Panc1 (cell line): ENCODE results near the gene PRKAG2. TPM values are rescaled to one million over a fixed set of nuclear protein-coding genes. Genes with fewer than 3 reads are reported as not detected.

Experiments used
- ATAC-seq: fragments of 200-7000 bp; cut with Tn5 transposase; 2 replicates; pipeline ENCODE4 v1.9.1; 2020; ENCODE audit warnings: mild to moderate bottlenecking, moderate library complexity
- BruUV-seq: library from RNA; stranded (reverse); fragments of 400-500 nt; replicated peaks from 2 replicates; lab custom pipeline; 2021; lab: Mats Ljungman, UMichigan
- CTCF ChIA-PET: fragments of 300-600 bp; sonication (Branson Sonifier 250); formaldehyde crosslinking; loops from one replicate; lab custom pipeline; 2022; ENCODE audit warnings: antibody characterized with exemption; lab: Charles Lee
- POLR2A ChIA-PET: fragments of 300-600 bp; sonication (Branson Sonifier 250); formaldehyde crosslinking; loops from one replicate; lab custom pipeline; 2022; ENCODE audit warnings: antibody characterized with exemption; lab: Charles Lee
- DNase-seq: peaks from one replicate; pipeline ENCODE4 v3.0.0-alpha.2; 2010; ENCODE audit warnings: low read depth, low spot score
- H3K27ac ChIP-seq: 2 replicates; pipeline ENCODE4 v1.5.1; 2011; ENCODE audit warnings: mild to moderate bottlenecking, low read length, inconsistent platforms
- H3K27me3 ChIP-seq: fragments of 200-500 bp; sonication (Bioruptor generic); 2 replicates; pipeline ENCODE4 v1.6.0; 2014; ENCODE audit warnings: low read length, inconsistent platforms; ENCODE audit not compliant: control insufficient read depth, insufficient read depth
- H3K36me3 ChIP-seq: fragments of 200-500 bp; sonication (Bioruptor generic); 2 replicates; pipeline ENCODE4 v1.5.1; 2014; ENCODE audit warnings: inconsistent platforms, mild to moderate bottlenecking, low read length, moderate library complexity; ENCODE audit not compliant: control insufficient read depth, insufficient read depth
- H3K4me1 ChIP-seq: 2 replicates; pipeline ENCODE4 v1.5.1; 2011; ENCODE audit warnings: inconsistent platforms, mild to moderate bottlenecking, low read length, moderate library complexity; ENCODE audit not compliant: control insufficient read depth, insufficient read depth
- H3K4me3 ChIP-seq, 2 experiments: 2 replicates each; pipeline ENCODE4 v1.5.1; 2011 to 2012; ENCODE audit warnings: low read depth in 2 of 2, low read length in 2 of 2, mild to moderate bottlenecking in 2 of 2, inconsistent platforms in 1 of 2, moderate library complexity in 1 of 2
- H3K9me3 ChIP-seq: fragments of 200-500 bp; sonication (Bioruptor generic); 2 replicates; pipeline ENCODE4 v1.5.1; 2014; ENCODE audit warnings: low read depth, mild to moderate bottlenecking, inconsistent platforms, low read length, moderate library complexity; ENCODE audit not compliant: control insufficient read depth, insufficient read depth
- CTCF ChIP-seq: fragments of 450-650 bp; IDR thresholded peaks from 2 replicates; pipeline ENCODE4 v1.5.1; 2017; ENCODE audit warnings: mild to moderate bottlenecking
- POLR2AphosphoS5 ChIP-seq: IDR thresholded peaks from 2 replicates; pipeline ENCODE4 v1.6.1; 2012; ENCODE audit warnings: mild to moderate bottlenecking, low read depth, low read length, moderate library complexity
- REST ChIP-seq, 2 experiments: IDR thresholded peaks; 2 replicates each; pipeline ENCODE4 v1.6.1; 2011 to 2012; ENCODE audit warnings: low read depth in 2 of 2, control low read depth in 1 of 2, low read length in 1 of 2, mild to moderate bottlenecking in 1 of 2, moderate library complexity in 1 of 2; ENCODE audit not compliant: insufficient read depth in 1 of 2
- SIN3A ChIP-seq: IDR thresholded peaks from 2 replicates; pipeline ENCODE4 v1.6.1; 2012; ENCODE audit warnings: low read depth, mild to moderate bottlenecking, low read length, moderate library complexity, borderline replicate concordance; ENCODE audit not compliant: insufficient read depth
- TCF7L2 ChIP-seq: IDR thresholded peaks from 2 replicates; pipeline ENCODE4 v1.6.1; 2011; ENCODE audit warnings: mild to moderate bottlenecking, low read depth, low read length, inconsistent platforms
- in situ Hi-C: cut with HindIII; loops from 2 replicates; pipeline ENCODE4 v1.10.0; 2016; ENCODE audit warnings: low sequenced_read_pairs, low pct_unique_long_range_greater_than_20kb
- intact Hi-C: fragments of 100-400 bp; cut with micrococcal nuclease; formaldehyde crosslinking; loops from one replicate; pipeline ENCODE4 v1.10.0; 2022; ENCODE audit not compliant: unreplicated experiment
- total RNA-seq: library from RNA; stranded (reverse); gene quantifications from one replicate; pipeline ENCODE4 v1.2.1, GENCODE V29; 2021; ENCODE audit not compliant: unreplicated experiment

Gene PRKAG2
- total RNA-seq, 1 experiment from 2014 or later = 71.6 TPM

- ATAC-seq (no peak), DNase-seq (no peak)
- no peak for TF ChIP-seq POLR2AphosphoS5
- no peak for TF ChIP-seq SIN3A
- TF ChIP-seq REST (IDR thresholded peaks at IDR 0.05; ENCODE audit: insufficient read depth in 1 of 2, low read depth in 2 of 2, low read length in 1 of 2) = no peak
- no peak for TF ChIP-seq TCF7L2
- TF ChIP-seq CTCF = no peak
- H3K36me3 ChIP-seq = no peaks in the 10 kb centered on the region
- ChIA-PET CTCF (interaction anchor here (0.7 kb wide), 1 partner anchor 47 kb away, joined by 3 read pairs; no protein-coding TSS in a partner anchor), POLR2A (no interaction called here)
- no peak overlapping the region for H3K4me3 ChIP-seq
- H3K4me1 ChIP-seq = no peaks in the 10 kb centered on the region
- intact Hi-C loops (loop anchor here (5.0 to 10.0 kb wide), 2 partner anchors 90 to 147 kb away; partner anchors contain the start of gene PRKAG2), in situ Hi-C loops (no loop called here)
- H3K9me3 ChIP-seq = no peaks in the 10 kb centered on the region
- no peaks in the 10 kb centered on the region for H3K27me3 ChIP-seq
- no TSS peak for BruUV-seq
- no peak overlapping the region for H3K27ac ChIP-seq
Measured at GRCh38 chr7:151784853-151785680, 91.8 kb downstream of the PRKAG2 start.

- POLR2A ChIA-PET = no interaction called here
- intact Hi-C loops (loop anchor here (5.0 to 10.0 kb wide), 2 partner anchors 91 to 148 kb away; partner anchors contain the start of gene PRKAG2), in situ Hi-C loops (no loop called here)
- H3K36me3 ChIP-seq = no peaks in the 10 kb centered on the region
- no peaks in the 10 kb centered on the region for H3K27me3 ChIP-seq
- no peak for ATAC-seq
- no peak for DNase-seq
- TF ChIP-seq POLR2AphosphoS5 = no peak
- TF ChIP-seq SIN3A = no peak
- no peak for TF ChIP-seq CTCF
- TF ChIP-seq TCF7L2 = no peak
- no peak for TF ChIP-seq REST (IDR thresholded peaks at IDR 0.05; ENCODE audit: insufficient read depth in 1 of 2, low read depth in 2 of 2, low read length in 1 of 2)
- CTCF ChIA-PET = interaction anchor here (1.8 kb wide), 1 partner anchor 8 kb away, joined by 6 read pairs; no protein-coding TSS in a partner anchor
- no peak overlapping the region for H3K27ac ChIP-seq
- H3K4me1 ChIP-seq = no peaks in the 10 kb centered on the region
- H3K4me3 ChIP-seq = no peak overlapping the region
- BruUV-seq = no TSS peak
- no peaks in the 10 kb centered on the region for H3K9me3 ChIP-seq
Measured at GRCh38 chr7:151783958-151784575, 92.8 kb downstream of the PRKAG2 start.
